Cardiac fibroblast (primary cell): ENCODE measurements around the gene PAK6.

Source experiments
- DNase-seq, 2 donors: peaks; one replicate each; pipeline versions ENCODE4 v3.0.0 to v3.0.0-alpha.2; 2010; ENCODE audit warnings: low read depth in 2 of 2
- H3K4me3 ChIP-seq, 2 donors: replicated peaks in 1 of 2; 1 replicate in 1 of 2; 2 replicates in 1 of 2; pipeline ENCODE4 v1.5.1; 2011; ENCODE audit warnings: low read depth in 2 of 2, low read length in 2 of 2, mild to moderate bottlenecking in 2 of 2, moderate library complexity in 1 of 2
- TF ChIP-seq, protein P1 (sequence below): IDR thresholded peaks from one replicate; pipeline ENCODE4 v1.5.1; 2011; ENCODE audit warnings: low read depth, mild to moderate bottlenecking, low read length, inconsistent platforms

The PAK6 gene

DNA sequence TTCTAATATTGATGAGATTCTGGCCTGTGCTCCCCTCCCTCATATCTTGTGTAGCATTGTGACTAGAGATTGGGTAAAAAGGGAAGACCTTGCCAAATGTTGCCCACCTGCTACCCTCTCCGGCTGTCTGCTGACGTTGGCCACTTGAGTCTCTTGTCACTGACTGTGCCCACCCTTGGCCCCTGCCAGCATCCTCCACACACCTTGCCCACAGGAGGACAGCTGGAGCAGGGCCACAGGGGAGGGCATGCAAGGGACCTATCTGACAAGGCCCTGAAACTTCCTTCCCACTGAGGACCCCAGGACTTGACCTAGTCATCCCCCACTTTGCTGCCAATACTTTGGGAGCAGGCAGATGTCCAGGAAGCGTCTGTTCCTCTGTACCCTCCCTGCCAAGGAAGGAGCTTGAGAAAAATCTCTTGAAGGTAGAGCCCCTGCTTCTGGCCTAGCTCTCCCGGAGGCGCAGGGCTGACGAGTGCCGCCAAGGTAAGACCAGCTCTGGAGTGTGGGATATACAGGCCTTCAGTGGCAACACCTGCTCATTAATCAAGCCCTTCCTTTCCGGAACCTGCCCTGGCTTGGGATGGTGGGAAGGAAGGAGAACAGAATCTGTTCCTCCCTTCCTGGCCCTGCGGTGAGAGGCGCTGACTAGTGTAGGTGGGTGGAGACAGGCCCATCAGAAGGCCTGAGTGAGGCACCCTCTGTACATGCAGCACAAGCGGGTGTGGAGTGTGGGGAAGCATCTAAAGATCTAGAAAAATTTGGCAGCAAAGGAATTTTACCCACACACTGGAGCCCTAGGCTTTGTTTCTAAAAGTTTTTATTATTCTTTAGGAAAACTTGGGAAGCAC, 4.9 kb upstream of the PAK6 start:
- no peak for DNase-seq
- TF ChIP-seq, protein P1, sequence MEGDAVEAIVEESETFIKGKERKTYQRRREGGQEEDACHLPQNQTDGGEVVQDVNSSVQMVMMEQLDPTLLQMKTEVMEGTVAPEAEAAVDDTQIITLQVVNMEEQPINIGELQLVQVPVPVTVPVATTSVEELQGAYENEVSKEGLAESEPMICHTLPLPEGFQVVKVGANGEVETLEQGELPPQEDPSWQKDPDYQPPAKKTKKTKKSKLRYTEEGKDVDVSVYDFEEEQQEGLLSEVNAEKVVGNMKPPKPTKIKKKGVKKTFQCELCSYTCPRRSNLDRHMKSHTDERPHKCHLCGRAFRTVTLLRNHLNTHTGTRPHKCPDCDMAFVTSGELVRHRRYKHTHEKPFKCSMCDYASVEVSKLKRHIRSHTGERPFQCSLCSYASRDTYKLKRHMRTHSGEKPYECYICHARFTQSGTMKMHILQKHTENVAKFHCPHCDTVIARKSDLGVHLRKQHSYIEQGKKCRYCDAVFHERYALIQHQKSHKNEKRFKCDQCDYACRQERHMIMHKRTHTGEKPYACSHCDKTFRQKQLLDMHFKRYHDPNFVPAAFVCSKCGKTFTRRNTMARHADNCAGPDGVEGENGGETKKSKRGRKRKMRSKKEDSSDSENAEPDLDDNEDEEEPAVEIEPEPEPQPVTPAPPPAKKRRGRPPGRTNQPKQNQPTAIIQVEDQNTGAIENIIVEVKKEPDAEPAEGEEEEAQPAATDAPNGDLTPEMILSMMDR = no peak
- H3K4me3 ChIP-seq = no peak overlapping the region

DNA sequence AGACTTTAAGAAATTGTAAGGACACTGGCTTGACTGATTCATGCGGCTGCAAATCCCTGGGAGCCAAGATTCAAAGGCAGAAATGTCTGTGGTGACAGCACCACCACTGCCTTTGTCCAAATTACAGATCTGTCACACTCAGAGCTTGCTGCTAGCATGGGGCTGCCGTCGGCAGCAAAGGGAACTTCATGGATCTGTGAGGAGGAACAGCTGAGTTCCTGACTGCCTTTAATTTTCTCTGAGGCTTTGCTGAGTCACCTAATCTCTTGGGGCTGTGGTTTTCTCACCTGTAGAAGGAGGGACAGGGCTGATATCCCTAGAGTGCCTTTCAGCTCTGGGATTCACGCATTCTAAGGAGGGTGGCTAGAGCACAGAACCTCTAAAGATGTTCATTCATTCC, 4.1 kb upstream of the PAK6 start:
- H3K4me3 ChIP-seq = no peak overlapping the region
- TF ChIP-seq, protein P1 = no peak
- DNase-seq = no peak

GRCh38 chr15:40235201-40235885, 3.5 kb upstream of the PAK6 start:
- TF ChIP-seq, protein P1 = no peak
- no peak for DNase-seq
- no peak overlapping the region for H3K4me3 ChIP-seq

DNA sequence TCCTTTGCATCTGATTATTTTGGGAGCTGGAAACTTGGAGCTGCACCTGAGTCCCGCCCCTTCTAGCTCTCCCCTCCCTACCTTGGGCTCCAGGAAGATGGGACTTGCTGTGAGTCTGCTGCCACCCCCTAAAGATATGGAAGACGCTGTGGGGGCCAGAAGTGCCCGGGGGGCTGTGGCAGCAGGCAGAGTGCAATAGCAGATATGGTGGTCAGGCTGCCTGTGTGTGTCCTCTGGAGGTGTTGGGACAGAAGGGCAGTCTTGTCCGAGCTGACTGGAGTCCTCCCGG, 485 bp downstream of the PAK6 start:
- no peak for DNase-seq
- H3K4me3 ChIP-seq = peak overlapping the region; percentile 30 to 35
- TF ChIP-seq, protein P1 = no peak

DNA sequence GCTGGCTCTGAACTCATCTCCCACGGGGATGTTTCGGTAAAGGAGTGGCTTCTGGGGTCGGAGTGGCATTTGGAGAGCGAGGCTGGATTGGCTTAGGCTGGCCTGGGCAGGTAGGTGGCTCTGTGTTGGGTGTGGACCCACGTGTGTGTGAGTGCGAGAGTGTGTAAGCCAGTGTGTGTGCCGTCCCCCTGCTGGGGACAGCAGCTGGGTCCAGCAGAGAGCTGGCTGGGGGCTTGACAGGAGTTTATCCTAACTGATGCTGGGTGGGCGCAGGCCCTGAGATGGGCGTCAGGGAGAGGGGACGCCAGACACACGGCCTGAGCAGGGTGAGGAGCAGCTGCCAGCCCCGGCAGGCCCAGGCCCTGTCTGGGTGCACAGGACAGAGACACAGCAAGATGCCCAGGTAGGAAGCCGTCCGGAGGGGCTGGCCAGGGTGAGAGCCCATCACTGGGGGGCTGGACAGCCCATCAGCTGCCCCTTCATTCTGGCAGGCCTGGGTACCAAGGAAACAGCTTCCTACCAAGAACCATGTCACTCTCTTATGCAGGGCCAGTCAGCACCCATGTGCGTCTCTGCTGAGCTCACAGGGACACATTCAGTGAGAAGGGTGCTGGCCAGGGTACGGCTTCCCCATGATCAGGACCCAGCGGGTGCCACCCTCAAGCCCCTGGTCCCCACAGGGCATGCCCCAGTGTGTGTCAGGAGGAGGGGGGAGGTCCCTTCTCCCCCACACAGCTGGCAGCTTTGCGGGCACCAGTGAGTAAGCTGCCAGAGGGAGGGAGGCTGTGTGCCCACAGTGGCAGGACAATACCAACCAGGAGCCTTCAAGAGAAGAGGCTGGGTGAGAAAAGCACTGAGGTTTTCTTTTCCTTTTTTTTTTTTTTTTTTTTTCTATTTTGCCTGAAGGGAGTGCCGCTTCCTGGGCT, 1.1 kb downstream of the PAK6 start:
- no peak for DNase-seq
- TF ChIP-seq, protein P1 = no peak
- H3K4me3 ChIP-seq = no peak overlapping the region

DNA sequence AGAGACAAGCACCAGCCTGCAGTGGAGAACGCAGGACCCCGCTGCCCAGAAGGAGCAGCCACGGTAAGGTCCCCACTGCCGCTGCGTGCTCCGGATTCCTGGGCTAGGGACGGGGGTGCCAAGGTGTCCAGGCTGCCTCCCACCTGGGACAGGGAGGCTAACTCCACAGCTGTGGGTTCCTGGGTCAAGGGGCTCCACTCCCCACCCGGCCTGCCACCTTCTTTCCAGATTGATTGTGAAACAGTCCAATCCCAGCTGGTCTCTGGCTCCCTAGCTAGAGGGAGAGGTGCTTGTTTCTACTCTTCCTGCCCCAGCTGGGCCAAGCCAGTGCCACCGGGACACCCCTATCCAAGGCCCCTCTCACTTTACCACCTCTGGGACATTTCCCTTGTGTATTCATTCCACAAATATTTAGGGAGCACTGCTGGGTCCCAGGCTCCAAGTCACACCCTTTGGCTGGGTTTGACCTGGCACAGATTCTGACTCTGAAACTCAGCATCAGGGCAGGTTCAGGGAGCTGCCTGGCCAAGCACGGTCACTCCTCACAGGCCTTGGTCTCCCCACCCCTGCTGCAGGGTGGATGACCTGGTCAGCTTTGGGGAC, 1.9 kb downstream of the PAK6 start:
- DNase-seq = no peak
- TF ChIP-seq, protein P1 = no peak
- H3K4me3 ChIP-seq = no peak overlapping the region
